HEK293 (cell line): ENCODE measurements around the gene SBK1.

Experiments used
- CTCF ChIA-PET: fragments of 350-600 bp; formaldehyde crosslinking; extraction: SDS; loops from one replicate; lab custom pipeline; 2021; ENCODE audit warnings: antibody characterized with exemption; lab: Yijun Ruan, JAX
- POLR2A ChIA-PET: fragments of 300-600 bp; formaldehyde crosslinking; extraction: SDS; loops from one replicate; lab custom pipeline; 2020; ENCODE audit warnings: antibody characterized with exemption, inconsistent platforms; lab: Yijun Ruan, JAX
- H3K27ac ChIP-seq: fragments of 200-500 bp; sonication (Bioruptor generic); 2 replicates; pipeline ENCODE4 v1.5.1; 2014; ENCODE audit warnings: low read depth, low read length, control low read depth, inconsistent platforms; ENCODE audit errors: extremely low read depth
- H3K36me3 ChIP-seq, 2 experiments: fragments of 200-500 bp in 1 of 2; sonication (Bioruptor generic) in 1 of 2; 1 replicate in 1 of 2; 2 replicates in 1 of 2; pipeline ENCODE4 v1.5.1; 2014 to 2017; ENCODE audit warnings: inconsistent platforms in 2 of 2, low read length in 2 of 2; ENCODE audit not compliant: control insufficient read depth in 2 of 2, insufficient read depth in 1 of 2
- H3K4me1 ChIP-seq: fragments of 200-500 bp; sonication (Bioruptor generic); 2 replicates; pipeline ENCODE4 v1.5.1; 2014; ENCODE audit warnings: mild to moderate bottlenecking, low read length, inconsistent platforms; ENCODE audit not compliant: control insufficient read depth, insufficient read depth
- H3K4me3 ChIP-seq: 2 replicates; pipeline ENCODE4 v1.5.1; 2011; ENCODE audit warnings: low read depth, mild to moderate bottlenecking, control low read depth, low read length, moderate library complexity
- H3K9me3 ChIP-seq: fragments of 200-500 bp; sonication (Bioruptor generic); 2 replicates; pipeline ENCODE4 v1.5.1; 2014; ENCODE audit warnings: low read depth, low read length, inconsistent platforms; ENCODE audit not compliant: control insufficient read depth, insufficient read depth
- CTCF ChIP-seq: fragments of 450-650 bp; formaldehyde crosslinking; IDR thresholded peaks from 2 replicates; pipeline ENCODE4 v1.5.1; 2016; ENCODE audit warnings: missing biosample characterization, missing genetic modification characterization
- FEZF1 ChIP-seq: fragments of 450-650 bp; formaldehyde crosslinking; IDR thresholded peaks from 2 replicates; pipeline ENCODE4 v1.5.1; 2016; ENCODE audit warnings: missing biosample characterization, missing genetic modification characterization
- GLIS2 ChIP-seq: fragments of 450-650 bp; formaldehyde crosslinking; IDR thresholded peaks from 2 replicates; pipeline ENCODE4 v1.5.1; 2016; ENCODE audit warnings: missing biosample characterization, missing genetic modification characterization
- PRDM2 ChIP-seq: fragments of 450-650 bp; formaldehyde crosslinking; IDR thresholded peaks from 2 replicates; pipeline ENCODE4 v1.5.1; 2016; ENCODE audit warnings: missing biosample characterization, missing genetic modification characterization, borderline replicate concordance
- SP3 ChIP-seq: fragments of 450-650 bp; formaldehyde crosslinking; IDR thresholded peaks from 2 replicates; pipeline ENCODE4 v1.5.1; 2016; ENCODE audit warnings: missing biosample characterization, missing genetic modification characterization
- ZEB2 ChIP-seq: fragments of 450-650 bp; formaldehyde crosslinking; IDR thresholded peaks from 2 replicates; pipeline ENCODE4 v1.5.1; 2016; ENCODE audit warnings: missing biosample characterization, missing genetic modification characterization
- ZNF132 ChIP-seq: fragments of 450-650 bp; formaldehyde crosslinking; IDR thresholded peaks from 2 replicates; pipeline ENCODE4 v1.5.1; 2017; ENCODE audit warnings: missing biosample characterization, missing genetic modification characterization, borderline replicate concordance
- ZNF138 ChIP-seq: fragments of 450-650 bp; formaldehyde crosslinking; IDR thresholded peaks from 2 replicates; pipeline ENCODE4 v1.5.1; 2016; ENCODE audit warnings: missing biosample characterization, missing genetic modification characterization, borderline replicate concordance
- ZNF140 ChIP-seq: fragments of 450-650 bp; formaldehyde crosslinking; IDR thresholded peaks from 2 replicates; pipeline ENCODE4 v1.5.1; 2016; ENCODE audit warnings: missing biosample characterization, missing genetic modification characterization
- ZNF18 ChIP-seq: fragments of 450-650 bp; formaldehyde crosslinking; IDR thresholded peaks from 2 replicates; pipeline ENCODE4 v1.5.1; 2016; ENCODE audit warnings: missing biosample characterization, missing genetic modification characterization
- ZNF248 ChIP-seq: fragments of 450-650 bp; formaldehyde crosslinking; IDR thresholded peaks from 2 replicates; pipeline ENCODE4 v1.5.1; 2017; ENCODE audit warnings: missing biosample characterization, missing genetic modification characterization
- ZNF26 ChIP-seq: fragments of 450-650 bp; formaldehyde crosslinking; IDR thresholded peaks from 2 replicates; pipeline ENCODE4 v1.5.1; 2016; ENCODE audit warnings: missing biosample characterization, missing genetic modification characterization
- ZNF555 ChIP-seq: fragments of 450-650 bp; formaldehyde crosslinking; conservative IDR thresholded peaks from 2 replicates; pipeline ENCODE4 v1.5.1; 2017; ENCODE audit warnings: missing biosample characterization, mild to moderate bottlenecking, missing genetic modification characterization, inconsistent platforms
- TF ChIP-seq, protein P1 (sequence below): fragments of 450-650 bp; formaldehyde crosslinking; IDR thresholded peaks from 2 replicates; pipeline ENCODE4 v1.5.1; 2016; ENCODE audit warnings: missing biosample characterization, missing genetic modification characterization
- TF ChIP-seq, protein P2 (sequence below): fragments of 450-650 bp; formaldehyde crosslinking; IDR thresholded peaks from 2 replicates; pipeline ENCODE4 v1.5.1; 2016; ENCODE audit warnings: missing biosample characterization, missing genetic modification characterization, low read depth
- TF ChIP-seq, protein P3 (sequence below): fragments of 450-650 bp; IDR thresholded peaks from 2 replicates; pipeline ENCODE4 v1.5.1; 2018; ENCODE audit warnings: missing biosample characterization, mild to moderate bottlenecking, missing genetic modification characterization

Gene SBK1

GRCh38 chr16:28279006-28279405, 13.3 kb upstream of the SBK1 start (continued):
- TF ChIP-seq, protein P1, sequence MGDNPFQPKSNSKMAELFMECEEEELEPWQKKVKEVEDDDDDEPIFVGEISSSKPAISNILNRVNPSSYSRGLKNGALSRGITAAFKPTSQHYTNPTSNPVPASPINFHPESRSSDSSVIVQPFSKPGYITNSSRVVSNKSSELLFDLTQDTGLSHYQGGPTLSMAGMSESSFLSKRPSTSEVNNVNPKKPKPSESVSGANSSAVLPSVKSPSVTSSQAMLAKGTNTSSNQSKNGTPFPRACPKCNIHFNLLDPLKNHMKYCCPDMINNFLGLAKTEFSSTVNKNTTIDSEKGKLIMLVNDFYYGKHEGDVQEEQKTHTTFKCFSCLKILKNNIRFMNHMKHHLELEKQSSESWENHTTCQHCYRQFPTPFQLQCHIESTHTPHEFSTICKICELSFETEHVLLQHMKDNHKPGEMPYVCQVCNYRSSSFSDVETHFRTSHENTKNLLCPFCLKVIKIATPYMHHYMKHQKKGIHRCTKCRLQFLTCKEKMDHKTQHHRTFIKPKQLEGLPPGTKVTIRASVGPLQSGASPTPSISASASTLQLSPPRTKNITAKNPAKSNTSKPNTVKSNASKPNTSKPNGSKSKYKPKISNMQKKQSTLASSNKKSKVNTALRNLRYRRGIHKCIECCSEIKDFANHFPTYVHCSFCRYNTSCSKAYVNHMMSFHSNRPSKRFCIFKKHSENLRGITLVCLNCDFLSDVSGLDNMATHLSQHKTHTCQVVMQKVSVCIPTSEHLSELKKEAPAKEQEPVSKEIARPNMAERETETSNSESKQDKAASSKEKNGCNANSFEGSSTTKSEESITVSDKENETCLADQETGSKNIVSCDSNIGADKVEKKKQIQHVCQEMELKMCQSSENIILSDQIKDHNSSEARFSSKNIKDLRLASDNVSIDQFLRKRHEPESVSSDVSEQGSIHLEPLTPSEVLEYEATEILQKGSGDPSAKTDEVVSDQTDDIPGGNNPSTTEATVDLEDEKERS (tag by site-specific recombination) = no peak

DNA sequence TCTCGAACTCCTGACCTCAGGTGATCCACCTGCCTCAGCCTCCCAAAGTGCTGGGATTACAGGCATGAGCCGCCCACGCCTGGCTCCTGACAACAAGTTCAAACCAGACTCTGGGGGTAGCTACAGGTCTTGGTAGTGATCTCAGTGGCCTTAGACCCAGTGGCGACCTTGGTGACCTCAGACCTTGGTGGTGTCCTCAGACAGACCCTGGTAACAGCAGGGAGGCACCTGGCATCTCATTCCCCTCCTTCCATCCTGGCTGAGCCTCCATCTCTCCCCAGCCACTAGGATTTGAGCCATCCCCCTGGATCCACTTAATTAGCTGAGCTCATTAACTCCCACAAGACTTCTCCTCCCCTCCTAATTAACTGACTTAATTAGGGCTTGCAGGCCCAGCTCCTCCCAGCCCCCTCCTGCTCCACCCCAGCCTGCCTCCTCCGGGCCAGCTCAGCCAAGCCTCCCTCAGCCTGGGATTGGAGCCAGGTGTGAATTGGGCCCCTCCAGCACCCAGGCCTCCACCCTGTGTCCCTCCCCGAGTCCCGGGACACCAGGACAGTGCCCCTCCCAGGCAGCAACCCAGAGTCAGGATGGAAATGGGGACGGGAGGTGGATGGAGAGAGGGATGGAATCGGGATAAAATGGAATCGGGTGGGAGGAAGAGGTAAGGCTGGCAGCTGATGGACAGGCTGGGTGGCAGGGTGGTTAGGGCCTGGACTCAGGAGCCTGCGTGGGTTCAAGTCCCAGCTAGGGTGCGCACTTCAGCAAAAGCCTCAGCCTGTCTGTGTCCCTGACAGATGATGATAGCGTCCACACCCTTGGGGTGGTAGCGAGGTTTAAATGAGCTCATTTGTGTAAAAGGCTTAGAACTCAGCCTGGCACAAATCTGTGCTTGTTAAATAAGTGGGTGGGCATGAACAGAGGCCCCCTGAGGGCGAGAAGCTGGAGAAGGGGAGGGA, 11.2 kb upstream of the SBK1 start:
- Histone ChIP-seq H3K4me3 (no peak overlapping the region), H3K27ac (no peak overlapping the region), H3K36me3 (peaks cover 0 to 5% of the 10 kb centered on the region in 2 experiments; a peak in 1 of 3 replicates), H3K4me1 (no peaks in the 10 kb centered on the region), H3K9me3 (no peaks in the 10 kb centered on the region)
- CTCF ChIA-PET = interaction anchor here (0.5 to 8.1 kb wide), 6 partner anchors 11 to 67 kb away, joined by 3 to 125 read pairs (median 4); partner anchors contain the start of gene SBK1
- POLR2A ChIA-PET = no interaction called here
- TF ChIP-seq CTCF (tag by site-specific recombination) (0 out of 2 replicates have a peak, but pooled peaks have one; percentile 15), ZNF18 (tag by site-specific recombination) (peak; percentile 95), ZNF26 (tag by site-specific recombination) (no peak), PRDM2 (tag by site-specific recombination) (no peak), ZNF248 (no peak), ZNF138 (tag by site-specific recombination) (no peak), SP3 (0 out of 2 replicates have a peak, but pooled peaks have one; percentile 23), ZNF132 (no peak), ZEB2 (no peak), GLIS2 (tag by site-specific recombination) (no peak), FEZF1 (tag by site-specific recombination) (no peak), ZNF140 (no peak), ZNF555 (tag by site-specific recombination) (no peak)
- TF ChIP-seq, protein P2, sequence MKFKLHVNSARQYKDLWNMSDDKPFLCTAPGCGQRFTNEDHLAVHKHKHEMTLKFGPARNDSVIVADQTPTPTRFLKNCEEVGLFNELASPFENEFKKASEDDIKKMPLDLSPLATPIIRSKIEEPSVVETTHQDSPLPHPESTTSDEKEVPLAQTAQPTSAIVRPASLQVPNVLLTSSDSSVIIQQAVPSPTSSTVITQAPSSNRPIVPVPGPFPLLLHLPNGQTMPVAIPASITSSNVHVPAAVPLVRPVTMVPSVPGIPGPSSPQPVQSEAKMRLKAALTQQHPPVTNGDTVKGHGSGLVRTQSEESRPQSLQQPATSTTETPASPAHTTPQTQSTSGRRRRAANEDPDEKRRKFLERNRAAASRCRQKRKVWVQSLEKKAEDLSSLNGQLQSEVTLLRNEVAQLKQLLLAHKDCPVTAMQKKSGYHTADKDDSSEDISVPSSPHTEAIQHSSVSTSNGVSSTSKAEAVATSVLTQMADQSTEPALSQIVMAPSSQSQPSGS (tag by site-specific recombination) = no peak
- TF ChIP-seq, protein P3, sequence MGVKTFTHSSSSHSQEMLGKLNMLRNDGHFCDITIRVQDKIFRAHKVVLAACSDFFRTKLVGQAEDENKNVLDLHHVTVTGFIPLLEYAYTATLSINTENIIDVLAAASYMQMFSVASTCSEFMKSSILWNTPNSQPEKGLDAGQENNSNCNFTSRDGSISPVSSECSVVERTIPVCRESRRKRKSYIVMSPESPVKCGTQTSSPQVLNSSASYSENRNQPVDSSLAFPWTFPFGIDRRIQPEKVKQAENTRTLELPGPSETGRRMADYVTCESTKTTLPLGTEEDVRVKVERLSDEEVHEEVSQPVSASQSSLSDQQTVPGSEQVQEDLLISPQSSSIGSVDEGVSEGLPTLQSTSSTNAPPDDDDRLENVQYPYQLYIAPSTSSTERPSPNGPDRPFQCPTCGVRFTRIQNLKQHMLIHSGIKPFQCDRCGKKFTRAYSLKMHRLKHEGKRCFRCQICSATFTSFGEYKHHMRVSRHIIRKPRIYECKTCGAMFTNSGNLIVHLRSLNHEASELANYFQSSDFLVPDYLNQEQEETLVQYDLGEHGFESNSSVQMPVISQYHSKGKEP (tag by site-specific recombination) = no peak
